NCI-H1105 treated with DMSO at 0.1 percent for 48 hours (cell line): ENCODE data around the gene AAGAB.

Experiments used
- DNase-seq: peaks from one replicate; lab custom pipeline; 2025; lab: John Stamatoyannopoulos, UW

AAGAB gene

DNA sequence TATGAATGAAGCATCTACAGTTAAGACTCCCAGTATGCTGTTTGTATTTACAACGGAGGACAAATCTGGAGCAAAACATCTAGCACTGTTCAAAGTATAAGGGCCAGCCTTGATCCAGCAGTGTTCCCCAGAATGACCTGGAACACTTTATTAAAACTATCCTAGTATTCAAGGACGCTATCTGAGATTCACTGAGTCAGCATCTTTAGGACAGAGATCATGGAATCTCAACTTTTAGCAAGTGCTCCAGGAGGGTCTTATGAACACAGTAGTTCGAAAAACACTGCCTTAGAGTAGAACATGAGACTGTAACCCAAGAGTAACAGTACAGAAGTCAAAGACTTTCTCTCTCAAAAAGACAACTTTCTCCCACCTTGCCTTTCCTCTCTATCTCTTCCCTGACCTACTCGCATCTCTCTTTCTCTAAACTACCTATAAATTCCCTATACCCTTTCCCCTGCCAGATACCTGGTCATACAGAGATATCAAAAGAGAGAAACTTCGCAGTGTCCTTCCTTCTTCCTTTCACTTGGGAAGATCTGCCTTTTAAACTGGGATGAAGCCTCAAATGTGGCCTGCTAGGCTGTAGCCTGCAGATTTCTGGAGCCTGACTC, 43.8 kb downstream of the AAGAB start:
- DNase-seq, result no peak

DNA sequence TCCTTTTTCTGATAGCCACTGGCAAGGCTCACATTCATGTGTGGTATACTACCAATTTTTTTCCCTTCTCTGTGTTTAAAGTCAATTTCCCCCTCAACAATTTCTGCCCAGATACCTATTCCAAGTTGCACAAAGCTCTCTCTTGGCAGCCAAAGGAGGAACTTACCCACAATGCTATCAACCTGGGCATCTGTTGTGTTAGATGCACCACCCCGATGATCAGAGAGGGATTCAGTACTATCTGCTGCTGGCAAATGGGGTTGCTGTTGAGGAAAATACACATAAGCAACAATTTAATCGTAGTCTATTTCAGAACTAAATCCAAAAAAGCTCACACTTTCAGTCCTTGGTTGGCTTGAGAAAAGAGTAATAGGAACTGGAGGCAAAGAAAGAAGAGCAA, 46.1 kb downstream of the AAGAB start:
- no peak for DNase-seq

DNA sequence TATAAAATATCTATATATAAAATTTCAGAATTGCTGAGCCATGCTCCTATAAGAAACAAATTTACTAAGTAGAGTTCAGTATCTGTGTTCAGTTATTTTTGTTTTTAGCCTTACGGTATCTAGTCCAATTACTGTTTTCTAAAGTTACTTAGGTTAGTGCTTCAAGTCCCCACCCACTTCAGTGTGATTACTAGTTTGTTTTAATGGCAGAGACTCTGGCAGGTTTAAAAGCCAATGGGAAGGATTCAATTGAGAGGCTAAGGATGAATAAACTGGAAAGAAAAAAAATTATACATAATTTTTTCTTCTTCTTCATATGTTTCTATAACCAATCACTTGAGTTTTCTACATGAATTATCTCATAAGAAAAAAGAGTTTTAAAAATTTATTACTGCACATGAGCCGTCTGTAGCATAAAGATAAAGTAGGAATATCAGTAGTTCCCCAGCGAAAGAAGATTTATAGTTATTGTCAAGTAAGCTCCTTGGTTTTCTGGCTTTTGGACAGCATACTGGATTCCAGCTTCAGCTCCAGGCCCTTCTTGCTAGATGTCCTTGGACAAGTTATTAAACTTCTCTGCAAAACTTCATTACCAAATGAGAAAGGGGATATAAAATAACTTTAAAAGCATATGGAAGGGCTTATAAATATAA, 46.8 kb downstream of the AAGAB start:
- no peak for DNase-seq

DNA sequence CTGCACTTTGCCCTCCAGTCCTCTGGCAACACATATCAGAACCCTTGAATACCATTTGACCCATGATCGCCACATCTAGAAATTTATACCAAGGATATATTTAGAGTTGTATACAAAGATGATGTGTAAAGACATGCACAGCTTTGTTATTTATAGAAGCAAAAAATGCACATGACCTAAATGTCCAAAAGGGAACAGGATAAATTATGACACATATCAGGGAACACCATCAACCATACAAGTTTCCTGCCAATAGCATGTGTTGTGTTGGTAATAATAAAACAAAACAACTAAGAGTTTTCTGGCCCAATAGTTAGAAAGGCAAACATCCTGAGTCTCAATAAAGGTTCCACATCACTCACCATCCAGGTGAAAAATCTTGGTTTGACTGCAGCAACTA, 51.5 kb downstream of the AAGAB start:
- DNase-seq, result no peak

DNA sequence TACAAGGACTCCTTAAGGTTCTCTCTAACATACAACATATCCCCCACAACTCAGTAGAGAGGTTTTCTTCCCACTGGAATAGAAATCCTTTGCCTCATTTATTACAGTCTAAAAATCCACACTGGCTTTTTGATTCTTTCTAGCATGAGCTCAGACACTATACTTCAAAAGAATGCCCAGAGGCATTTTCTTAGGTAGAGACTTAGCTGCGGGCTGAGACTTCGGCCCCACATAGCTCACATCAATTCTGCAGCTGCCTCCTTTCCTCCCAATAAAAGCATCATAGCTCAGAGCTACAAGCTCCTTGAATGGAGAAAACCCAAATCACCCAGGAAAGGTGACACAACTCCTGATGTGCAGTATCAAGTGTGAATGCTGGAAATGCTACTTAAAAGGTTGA, 52.4 kb downstream of the AAGAB start:
- no peak for DNase-seq

DNA sequence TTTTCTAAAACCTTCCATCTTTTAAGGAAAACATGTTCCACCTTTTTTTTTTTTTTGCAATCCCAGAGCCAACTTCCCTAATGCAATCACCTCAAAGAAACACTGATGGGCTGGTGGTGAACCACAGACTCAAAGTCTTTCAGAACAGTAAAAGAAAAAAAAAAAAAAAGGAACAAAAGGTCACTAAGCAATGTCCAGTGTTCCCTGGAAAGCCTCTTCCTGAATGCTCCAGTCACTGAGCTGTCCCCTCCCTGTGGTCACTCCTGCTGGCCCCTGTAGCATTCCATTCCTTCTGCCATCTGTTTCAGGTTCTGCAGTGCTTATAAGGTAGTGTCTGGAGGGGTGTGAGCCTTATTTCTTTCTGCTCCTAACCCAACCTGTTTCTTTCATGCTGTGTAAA, 53.3 kb downstream of the AAGAB start:
- DNase-seq, result no peak

DNA sequence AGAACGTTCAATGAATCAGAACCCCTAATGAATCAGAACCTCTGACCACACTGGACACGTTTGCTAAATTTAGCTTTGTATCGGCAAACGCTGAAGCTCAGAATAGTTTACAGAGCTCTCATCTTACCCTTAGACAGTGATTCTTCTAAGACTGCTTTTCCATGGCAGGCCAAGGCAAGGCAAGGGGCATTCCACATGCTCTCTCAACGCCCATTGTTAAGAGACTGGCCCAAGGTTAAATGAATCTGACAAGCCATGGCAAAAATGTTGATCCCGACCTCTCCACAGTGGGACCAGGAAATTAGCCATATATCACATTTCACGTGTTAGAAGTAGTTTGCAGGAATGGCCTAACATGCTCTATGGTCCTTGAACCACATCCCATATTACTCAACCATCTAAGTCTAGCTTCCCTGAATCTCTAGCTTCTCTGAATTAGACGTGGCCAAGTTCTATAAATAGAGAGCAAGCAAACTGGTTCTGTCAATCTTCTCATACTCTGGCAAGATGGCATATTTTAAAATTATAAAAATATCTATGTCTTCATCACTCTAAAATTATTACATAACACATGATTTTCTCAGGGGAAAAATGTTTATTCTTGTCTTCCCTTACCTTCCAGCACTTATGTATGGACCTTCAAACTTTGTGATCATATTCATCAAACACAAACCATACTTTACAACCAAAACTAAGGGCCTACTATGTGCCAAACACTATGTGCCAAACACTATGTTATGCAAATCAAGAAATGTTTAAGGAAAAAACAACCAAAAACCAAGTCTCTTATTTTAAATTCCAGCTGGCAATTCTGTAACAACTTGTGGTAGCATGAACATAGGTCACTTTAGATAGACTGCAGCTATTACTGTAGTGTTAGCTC, 54.3 kb downstream of the AAGAB start:
- DNase-seq, result no peak

DNA sequence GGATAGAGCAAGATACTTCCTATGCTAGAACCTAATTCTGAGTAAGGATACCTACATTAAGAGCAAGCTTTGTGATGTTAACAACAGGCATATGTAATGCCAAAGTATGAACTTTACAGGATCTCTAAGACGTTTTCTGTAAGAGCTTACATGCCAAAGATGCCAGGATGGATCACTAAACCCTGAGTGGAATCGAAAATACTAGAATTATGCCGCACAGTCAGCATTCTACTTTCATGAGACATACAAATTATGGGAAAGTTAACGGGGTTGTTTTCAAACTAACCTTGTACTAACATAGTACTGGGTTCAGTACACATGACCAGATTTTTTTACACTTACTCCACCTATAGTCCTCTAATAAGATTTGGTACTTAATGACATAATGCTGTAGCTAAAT, 55.1 kb downstream of the AAGAB start:
- DNase-seq, result no peak

DNA sequence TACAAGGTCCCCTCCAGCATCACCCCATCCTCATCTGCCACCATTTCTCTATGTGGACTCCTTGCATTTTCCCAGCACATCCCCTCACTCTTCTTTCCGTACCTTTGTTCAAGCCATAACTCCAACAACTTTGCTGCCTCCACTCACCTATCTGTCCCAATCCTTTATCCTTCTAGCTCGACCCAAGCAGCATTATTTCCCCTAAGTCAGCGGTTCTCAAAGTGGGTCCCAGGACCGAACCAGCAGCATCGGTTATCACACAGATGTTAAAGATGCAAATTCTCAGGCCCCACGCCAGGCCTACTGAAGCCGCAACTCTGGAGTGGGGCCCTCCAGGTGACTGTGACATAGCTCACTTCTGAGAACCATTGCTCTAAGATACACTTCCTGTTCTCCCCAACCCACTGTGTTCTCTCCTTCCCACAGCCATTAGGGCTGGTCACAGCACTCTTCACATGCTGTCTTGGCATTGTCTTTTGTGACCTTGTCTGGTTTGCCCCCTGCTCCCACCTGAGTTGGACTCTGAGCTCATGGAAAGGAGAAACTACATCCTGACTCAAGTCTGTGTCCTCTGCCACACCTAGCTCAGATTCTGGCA, 56.2 kb downstream of the AAGAB start:
- no peak for DNase-seq

DNA sequence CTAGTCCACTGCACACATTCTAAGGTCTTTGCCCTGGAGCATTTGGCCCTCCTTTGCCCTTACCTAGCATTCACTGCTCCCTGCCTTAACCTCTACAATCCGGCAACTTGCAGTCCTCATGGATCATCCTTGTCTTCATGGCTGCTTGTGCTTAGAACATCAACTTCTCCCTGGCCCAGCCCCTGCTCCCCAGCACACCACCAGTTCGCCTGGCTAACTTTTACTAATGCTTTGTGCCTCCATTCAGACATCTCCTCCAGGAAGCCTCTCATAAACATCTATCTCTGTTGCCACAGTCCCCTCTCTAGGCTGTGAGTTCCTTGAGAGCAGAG, 57.1 kb downstream of the AAGAB start:
- no peak for DNase-seq

DNA sequence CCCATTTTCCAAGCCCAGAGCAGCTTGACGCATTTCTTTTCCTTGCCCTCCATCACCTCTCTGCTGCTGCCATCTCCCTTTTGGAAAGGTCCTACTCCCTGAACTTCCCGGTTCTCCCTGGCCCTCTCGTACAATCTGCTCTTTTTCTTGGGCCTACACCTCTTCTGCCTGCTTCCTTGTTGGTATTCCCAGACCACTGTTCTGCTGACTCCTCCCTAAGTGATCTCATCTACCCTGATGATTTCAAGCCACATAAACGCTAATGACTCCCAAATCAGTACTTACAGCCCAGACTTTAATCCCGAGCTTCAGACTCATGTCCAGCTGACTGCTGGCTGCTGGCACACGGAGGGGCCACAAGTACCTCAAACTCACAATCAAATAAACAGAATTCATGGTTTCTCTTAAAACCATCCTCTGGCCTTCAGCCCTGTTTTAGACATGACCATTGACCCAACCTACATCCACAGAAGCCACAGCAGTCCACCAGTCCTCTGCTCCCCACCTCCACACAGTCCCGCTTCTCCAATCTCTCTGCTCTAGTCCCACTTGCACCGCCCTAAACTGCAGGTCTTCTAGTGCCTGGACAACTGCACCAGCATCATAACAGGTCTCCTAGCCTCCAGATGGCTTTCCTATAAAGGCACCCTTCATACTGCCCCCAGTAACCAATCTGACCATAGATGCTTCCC, 57.6 kb downstream of the AAGAB start:
- no peak for DNase-seq

DNA sequence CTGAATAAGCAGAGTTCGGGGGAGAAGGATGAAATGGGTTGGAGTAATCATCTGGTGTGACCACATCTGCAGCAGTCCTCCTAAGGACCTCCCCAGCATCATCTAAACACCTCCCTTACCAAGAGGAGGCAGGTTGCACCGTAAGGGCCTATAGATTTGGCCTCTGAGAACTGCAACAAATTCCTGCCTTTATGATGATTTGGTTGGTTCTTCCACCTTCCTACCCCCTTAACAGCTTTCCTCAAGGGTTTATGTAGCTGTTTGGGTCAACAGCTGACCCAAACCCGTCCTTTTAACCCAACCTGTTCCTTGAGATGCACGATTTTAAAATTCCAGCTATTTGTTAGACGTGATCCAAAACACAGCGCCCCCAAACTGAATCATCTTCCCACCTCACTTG, 58.2 kb downstream of the AAGAB start:
- DNase-seq, result no peak

DNA sequence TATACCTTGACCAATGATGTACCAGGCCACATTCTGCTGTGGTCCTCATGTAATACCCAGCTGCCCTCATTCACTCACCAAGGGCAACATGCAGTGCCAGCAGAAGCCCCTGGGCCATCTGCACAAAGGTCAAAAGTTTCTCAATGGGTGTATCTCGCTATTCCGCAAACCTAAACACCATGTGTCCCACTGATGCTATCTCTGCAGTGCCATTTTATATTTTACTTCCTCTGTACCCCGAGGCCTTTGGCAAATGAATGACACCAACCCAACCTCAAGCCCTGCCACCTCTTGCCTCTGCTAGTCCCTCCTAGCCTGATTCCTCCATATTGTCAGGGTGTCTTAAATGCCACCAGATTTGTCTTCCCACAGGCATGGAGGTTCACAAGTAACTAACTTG, 59.2 kb downstream of the AAGAB start:
- no peak for DNase-seq

DNA sequence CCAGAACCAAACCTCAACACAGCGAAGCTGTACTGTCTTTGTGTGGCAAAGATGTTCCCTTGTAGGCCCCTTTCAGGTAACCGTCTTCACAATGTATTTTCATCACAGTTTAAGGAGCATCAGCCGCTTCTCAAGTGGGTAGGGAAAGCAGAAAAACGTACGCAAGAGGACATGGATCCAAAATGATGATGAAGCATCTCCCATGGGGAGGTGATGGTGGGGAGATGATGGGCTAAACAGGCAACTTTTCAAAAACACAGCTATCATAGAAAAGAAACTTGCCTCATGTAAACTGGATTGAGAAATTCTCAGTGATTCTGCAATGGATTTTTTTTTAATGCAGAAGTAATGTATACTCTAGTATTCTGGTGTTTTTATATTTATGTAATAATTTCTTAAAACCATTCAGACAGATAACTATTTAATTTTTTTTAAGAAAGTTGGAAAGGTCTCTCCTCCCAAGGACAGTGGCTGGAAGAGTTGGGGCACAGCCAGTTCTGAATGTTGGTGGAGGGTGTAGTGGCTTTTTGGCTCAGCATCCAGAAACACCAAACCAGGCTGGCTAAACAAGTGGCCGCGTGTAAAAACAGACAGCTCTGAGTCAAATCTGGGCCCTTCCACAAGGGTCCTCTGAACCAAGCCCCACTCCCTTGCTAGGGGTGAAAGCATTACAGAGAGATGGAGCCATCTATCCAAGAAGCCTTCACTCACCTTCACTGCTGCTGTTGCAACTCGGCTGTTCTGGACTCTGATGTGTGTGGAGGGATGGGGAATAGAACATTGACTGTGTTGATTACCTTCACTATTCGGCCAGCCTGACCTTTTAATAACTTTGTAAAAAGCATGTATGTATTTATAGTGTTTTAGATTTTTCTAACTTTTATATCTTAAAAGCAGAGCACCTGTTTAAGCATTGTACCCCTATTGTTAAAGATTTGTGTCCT, 60.0 kb downstream of the AAGAB start:
- no peak for DNase-seq

DNA sequence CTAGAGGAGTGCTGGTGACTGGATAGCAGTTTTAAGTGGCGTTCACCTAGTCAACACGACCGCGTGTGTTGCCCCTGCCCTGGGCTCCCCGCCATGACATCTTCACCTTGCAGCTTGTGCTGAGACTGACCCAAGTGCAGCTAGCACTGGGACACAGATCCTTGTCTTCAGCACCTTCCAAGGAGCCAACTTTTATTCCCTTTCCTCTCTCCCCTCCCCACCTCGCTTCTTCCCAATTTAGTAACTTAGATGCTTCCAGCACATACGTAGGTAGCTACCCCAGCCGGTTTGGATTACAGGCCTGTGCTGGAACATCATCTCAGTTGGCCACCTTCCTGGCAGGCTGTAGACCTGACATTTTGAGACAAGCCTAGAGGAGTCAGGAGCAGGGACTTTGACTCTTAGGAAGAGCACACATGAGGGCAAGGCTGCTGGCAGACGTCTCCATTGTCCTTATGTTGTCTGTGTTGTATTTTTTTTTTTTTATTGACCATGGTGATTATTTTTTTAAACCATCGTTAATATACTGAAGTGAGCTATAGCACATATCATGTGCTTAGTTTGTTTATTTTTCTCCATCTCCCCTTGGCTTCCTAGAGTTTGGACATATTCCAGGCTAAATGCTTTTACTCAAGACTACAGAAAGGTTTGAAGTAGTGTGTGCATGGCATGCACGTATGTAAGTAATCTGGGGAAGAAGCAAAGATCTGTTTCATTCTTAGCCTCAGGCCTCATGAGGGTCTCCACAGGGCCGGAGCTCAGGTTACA, 61.1 kb downstream of the AAGAB start:
- no peak for DNase-seq

DNA sequence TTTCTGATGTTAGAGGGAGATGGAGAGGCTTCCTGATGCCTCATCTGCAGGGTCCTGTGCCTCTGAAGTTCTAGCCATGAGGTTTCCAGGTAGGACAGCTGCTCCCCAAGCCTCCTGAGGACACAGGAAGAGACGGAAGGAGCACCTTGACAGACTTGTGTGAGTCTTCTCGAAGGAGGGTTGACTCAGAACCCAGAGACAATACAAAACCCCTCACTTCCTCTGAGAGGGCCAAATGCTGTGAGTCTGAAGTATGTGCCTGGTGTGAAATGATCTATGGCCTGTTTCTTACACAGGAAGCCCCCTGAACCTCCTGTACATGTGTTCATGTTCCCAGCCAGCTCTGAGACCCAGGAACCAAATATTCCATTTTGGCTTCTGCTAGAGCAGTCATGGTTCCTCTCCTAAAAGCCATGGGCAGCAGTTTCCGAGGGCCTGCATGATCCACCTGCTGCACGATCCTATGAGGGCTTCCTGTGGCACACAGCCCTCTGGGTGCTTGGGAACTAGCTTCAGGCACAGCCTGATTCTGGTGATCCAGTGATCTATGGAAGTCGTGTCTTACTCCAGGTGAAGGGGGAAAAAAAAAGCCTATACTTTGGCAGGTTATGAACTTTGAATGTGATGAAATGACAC, 62.2 kb downstream of the AAGAB start:
- no peak for DNase-seq

DNA sequence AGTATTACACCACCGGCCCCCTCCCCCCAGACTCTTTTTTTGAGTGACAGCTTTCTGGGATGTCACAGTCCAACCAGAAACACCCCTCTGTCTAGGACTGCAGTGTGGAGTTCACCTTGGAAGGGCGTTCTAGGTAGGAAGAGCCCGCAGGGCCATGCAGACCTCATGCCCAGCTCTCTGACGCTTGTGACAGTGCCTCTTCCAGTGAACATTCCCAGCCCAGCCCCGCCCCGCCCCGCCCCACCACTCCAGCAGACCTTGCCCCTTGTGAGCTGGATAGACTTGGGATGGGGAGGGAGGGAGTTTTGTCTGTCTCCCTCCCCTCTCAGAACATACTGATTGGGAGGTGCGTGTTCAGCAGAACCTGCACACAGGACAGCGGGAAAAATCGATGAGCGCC, 63.6 kb downstream of the AAGAB start:
- DNase-seq, result no peak

DNA sequence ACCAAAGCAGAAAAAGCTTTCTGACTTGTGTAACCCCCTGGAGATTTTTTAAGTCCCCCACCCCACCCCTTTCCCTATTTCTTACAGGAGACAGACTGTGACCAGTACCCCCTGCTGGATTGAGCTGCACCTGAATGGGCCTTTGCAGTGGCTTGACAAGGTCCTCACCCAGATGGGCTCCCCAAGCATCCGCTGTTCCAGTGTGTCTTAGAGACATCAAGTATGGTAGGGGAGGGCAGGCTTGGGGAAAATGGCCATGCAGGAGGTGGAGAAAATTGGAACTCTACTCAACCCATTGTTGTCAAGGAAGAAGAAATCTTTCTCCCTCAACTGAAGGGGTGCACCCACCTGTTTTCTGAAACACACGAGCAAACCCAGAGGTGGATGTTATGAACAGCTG, 64.1 kb downstream of the AAGAB start:
- no peak for DNase-seq

DNA sequence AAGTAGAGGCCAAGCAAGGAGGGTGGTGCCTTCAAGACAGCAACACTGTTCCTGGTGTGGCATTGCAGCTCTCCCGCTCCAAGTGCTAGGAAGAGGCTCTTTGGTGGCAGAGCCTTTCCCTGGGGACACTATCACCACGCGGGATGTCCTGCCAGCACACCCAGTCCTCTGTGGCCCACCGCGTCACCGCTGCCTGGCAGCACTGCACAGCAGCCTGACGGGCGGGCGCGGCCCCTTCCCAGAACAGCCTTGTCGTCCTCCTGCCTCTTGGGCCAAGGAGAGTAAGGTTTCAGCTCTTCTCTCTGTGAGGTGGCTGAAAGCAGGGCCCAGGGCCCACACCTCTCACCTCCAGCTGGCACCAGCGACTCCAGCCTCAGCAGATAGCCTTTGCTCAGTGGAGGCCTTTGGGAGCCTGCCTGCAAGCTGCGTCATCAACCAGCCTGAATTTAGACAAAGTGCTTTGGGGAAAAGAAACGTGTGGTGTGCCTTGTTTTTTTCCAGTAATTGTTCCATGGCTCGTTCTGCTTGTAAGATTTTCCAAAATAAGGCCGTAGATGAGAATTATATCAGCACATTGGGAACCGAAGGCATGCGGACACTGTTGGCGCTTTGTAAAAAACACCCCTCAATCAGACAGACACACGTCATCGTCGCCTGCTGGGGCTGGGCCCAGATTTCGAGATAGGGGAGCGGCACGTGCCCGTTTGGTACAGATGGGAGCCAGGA, 65.0 kb downstream of the AAGAB start:
- no peak for DNase-seq
